WTC11 (cell line): ENCODE results near the gene PNPLA6. TPM values are rescaled to one million over a fixed set of nuclear protein-coding genes. Genes with fewer than 3 reads are reported as not detected.

Experiments used
- ATAC-seq: fragments of 200-7000 bp; cut with Tn5 transposase; 2 replicates; pipeline ENCODE4 v1.10.0; 2021; ENCODE audit warnings: mild to moderate bottlenecking, moderate library complexity
- CTCF ChIA-PET: fragments of 300-600 bp; sonication (Branson Sonifier 250); formaldehyde crosslinking; loops from one replicate; lab custom pipeline; 2021; ENCODE audit warnings: antibody characterized with exemption; lab: Charles Lee
- POLR2A ChIA-PET: fragments of 350-600 bp; sonication (Branson Sonifier 250); formaldehyde crosslinking; loops from one replicate; lab custom pipeline; 2021; ENCODE audit warnings: antibody characterized with exemption; lab: Charles Lee
- DNase-seq: peaks from one replicate; pipeline ENCODE4 v3.0.0; 2021; ENCODE audit warnings: low spot score
- H3K27ac Mint-ChIP-seq: 2 replicates; pipeline ENCODE4 v1.8.0; 2021; ENCODE audit warnings: mixed read lengths
- H3K27me3 Mint-ChIP-seq: 2 replicates; pipeline ENCODE4 v1.8.0; 2021; ENCODE audit warnings: low read depth, mild to moderate bottlenecking, moderate library complexity, mixed read lengths
- H3K36me3 Mint-ChIP-seq: 2 replicates; pipeline ENCODE4 v1.8.0; 2021; ENCODE audit warnings: mixed read lengths
- H3K4me1 Mint-ChIP-seq: 2 replicates; pipeline ENCODE4 v1.8.0; 2022; ENCODE audit warnings: mixed read lengths
- H3K4me3 Mint-ChIP-seq: 2 replicates; pipeline ENCODE4 v1.8.0; 2021; ENCODE audit warnings: mild to moderate bottlenecking, moderate library complexity, mixed read lengths
- H3K9me3 Mint-ChIP-seq: 2 replicates; pipeline ENCODE4 v1.8.0; 2021; ENCODE audit warnings: mixed read lengths
- HMGA2 ChIP-seq: fragments of 250-450 bp; sonication (Bioruptor Pico); IDR thresholded peaks from 2 replicates; pipeline ENCODE4 v1.4.0; 2021; ENCODE audit warnings: mild to moderate bottlenecking, moderate library complexity
- MXD4 ChIP-seq: fragments of 250-450 bp; sonication (Bioruptor Pico); IDR thresholded peaks from 2 replicates; pipeline ENCODE4 v1.8.0; 2021; ENCODE audit warnings: mild to moderate bottlenecking, moderate library complexity, borderline replicate concordance
- NR1H2 ChIP-seq: sonication (generic); formaldehyde crosslinking; IDR thresholded peaks from 2 replicates; pipeline ENCODE4 v1.9.0; 2021; ENCODE audit warnings: mild to moderate bottlenecking, moderate library complexity, missing genetic modification reagents
- ZNF121 ChIP-seq: sonication (generic); formaldehyde crosslinking; IDR thresholded peaks from 2 replicates; pipeline ENCODE4 v1.8.0; 2023; ENCODE audit warnings: missing genetic modification reagents
- ZNF396 ChIP-seq: fragments of 250-450 bp; sonication (Bioruptor Pico); IDR thresholded peaks from 2 replicates; pipeline ENCODE4 v1.8.0; 2021; ENCODE audit warnings: mild to moderate bottlenecking, moderate library complexity, borderline replicate concordance
- total RNA-seq: library from RNA; stranded (reverse); gene quantifications from 3 replicates; pipeline ENCODE4 v1.2.3, GENCODE V29; 2021
- TF ChIP-seq, protein P1 (sequence below): sonication (generic); formaldehyde crosslinking; IDR thresholded peaks from 2 replicates; pipeline ENCODE4 v1.8.0; 2023; ENCODE audit warnings: missing genetic modification reagents, mild to moderate bottlenecking, borderline replicate concordance
- TF ChIP-seq, protein P2 (sequence below): fragments of 250-450 bp; sonication (Bioruptor Pico); IDR thresholded peaks from 2 replicates; pipeline ENCODE4 v1.9.0; 2021; ENCODE audit warnings: mild to moderate bottlenecking
- TF ChIP-seq, protein P3 (sequence below): sonication (generic); formaldehyde crosslinking; IDR thresholded peaks from 2 replicates; pipeline ENCODE4 v1.8.1; 2022; ENCODE audit warnings: mild to moderate bottlenecking, missing genetic modification reagents, moderate library complexity, borderline replicate concordance
- TF ChIP-seq, protein P4 (sequence below): sonication (generic); formaldehyde crosslinking; conservative IDR thresholded peaks from 2 replicates; pipeline ENCODE4 v1.8.1; 2022; ENCODE audit warnings: mild to moderate bottlenecking, missing genetic modification reagents
- TF ChIP-seq, protein P5 (sequence below): fragments of 250-450 bp; sonication (Bioruptor Pico); IDR thresholded peaks from 2 replicates; pipeline ENCODE4 v1.9.0; 2021; ENCODE audit warnings: mild to moderate bottlenecking, borderline replicate concordance
- TF ChIP-seq, protein P6 (sequence below): sonication (generic); formaldehyde crosslinking; IDR thresholded peaks from 2 replicates; pipeline ENCODE4 v1.8.1; 2022; ENCODE audit warnings: mild to moderate bottlenecking, moderate library complexity, missing genetic modification reagents
- TF ChIP-seq, protein P7 (sequence below): sonication (generic); formaldehyde crosslinking; IDR thresholded peaks from 2 replicates; pipeline ENCODE4 v1.8.0; 2023; ENCODE audit warnings: mild to moderate bottlenecking, missing genetic modification reagents

Gene PNPLA6
- total RNA-seq, 1 experiment from 2014 or later = 149 TPM

DNA sequence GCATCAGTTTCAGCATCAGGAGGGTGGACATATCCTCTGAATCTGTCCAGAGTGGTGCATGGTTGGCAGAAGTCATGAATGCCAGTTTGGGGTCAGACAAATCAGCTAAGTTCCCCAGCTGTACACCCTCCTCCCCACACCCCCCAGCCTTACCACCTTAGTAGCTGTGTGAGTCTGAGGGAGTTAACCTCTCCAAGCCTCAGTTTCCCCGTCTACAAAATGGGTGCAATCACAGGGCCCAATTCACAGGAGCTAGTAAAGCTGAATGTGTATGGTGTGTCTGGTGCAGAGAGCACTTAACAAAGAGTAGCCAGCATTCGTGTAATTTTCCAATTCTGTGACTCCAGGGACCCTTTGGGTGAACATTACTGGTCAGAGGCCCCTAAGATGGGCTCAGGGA lies 33.0 kb upstream of the PNPLA6 start (continued):
- TF ChIP-seq, protein P1, sequence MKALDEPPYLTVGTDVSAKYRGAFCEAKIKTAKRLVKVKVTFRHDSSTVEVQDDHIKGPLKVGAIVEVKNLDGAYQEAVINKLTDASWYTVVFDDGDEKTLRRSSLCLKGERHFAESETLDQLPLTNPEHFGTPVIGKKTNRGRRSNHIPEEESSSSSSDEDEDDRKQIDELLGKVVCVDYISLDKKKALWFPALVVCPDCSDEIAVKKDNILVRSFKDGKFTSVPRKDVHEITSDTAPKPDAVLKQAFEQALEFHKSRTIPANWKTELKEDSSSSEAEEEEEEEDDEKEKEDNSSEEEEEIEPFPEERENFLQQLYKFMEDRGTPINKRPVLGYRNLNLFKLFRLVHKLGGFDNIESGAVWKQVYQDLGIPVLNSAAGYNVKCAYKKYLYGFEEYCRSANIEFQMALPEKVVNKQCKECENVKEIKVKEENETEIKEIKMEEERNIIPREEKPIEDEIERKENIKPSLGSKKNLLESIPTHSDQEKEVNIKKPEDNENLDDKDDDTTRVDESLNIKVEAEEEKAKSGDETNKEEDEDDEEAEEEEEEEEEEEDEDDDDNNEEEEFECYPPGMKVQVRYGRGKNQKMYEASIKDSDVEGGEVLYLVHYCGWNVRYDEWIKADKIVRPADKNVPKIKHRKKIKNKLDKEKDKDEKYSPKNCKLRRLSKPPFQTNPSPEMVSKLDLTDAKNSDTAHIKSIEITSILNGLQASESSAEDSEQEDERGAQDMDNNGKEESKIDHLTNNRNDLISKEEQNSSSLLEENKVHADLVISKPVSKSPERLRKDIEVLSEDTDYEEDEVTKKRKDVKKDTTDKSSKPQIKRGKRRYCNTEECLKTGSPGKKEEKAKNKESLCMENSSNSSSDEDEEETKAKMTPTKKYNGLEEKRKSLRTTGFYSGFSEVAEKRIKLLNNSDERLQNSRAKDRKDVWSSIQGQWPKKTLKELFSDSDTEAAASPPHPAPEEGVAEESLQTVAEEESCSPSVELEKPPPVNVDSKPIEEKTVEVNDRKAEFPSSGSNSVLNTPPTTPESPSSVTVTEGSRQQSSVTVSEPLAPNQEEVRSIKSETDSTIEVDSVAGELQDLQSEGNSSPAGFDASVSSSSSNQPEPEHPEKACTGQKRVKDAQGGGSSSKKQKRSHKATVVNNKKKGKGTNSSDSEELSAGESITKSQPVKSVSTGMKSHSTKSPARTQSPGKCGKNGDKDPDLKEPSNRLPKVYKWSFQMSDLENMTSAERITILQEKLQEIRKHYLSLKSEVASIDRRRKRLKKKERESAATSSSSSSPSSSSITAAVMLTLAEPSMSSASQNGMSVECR (CRISPR knock-in tag) = no peak
- no peak for TF ChIP-seq ZNF396 (CRISPR knock-in tag)

DNA sequence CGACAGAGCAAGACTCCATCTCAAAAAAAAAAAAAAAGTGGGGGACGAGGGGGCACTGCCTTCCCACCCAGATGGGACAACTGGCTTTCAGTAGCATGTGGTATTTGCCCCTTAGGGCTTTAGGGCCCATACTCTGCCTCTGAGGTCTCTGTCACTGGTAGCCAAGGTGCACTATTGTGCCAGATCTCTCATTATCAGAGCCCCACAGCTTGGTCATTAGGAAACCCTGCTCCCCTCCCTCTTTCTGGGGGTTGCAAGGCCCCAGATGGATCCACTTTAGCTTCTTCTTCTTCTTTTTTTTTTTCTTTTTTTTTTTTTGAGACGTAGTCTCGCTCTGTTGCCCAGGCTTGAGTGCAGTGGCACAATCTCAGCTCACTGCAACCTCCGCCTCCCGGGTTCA lies 30.8 kb upstream of the PNPLA6 start:
- ATAC-seq = no peak

More for the DNA sequence above, 30.8 kb upstream of the PNPLA6 start:
- Mint-ChIP-seq H3K4me1 (peaks cover 19% of the 10 kb centered on the region), H3K27me3 (peaks cover 55% of the 10 kb centered on the region), H3K4me3 (peak overlapping the region; percentile 67; the same call in 1 of the 2 replicates), H3K27ac (no peak overlapping the region), H3K36me3 (no peaks in the 10 kb centered on the region), H3K9me3 (no peaks in the 10 kb centered on the region)
- ChIA-PET POLR2A (interaction anchor here (0.7 kb wide), 1 partner anchor 18 kb away, joined by 3 read pairs; no protein-coding TSS in a partner anchor), CTCF (interaction anchor here (2.1 to 3.6 kb wide), 2 partner anchors 7 to 64 kb away, joined by 16 to 33 read pairs; a partner anchor contains a TSS)
- DNase-seq = no peak
- TF ChIP-seq, protein P2, sequence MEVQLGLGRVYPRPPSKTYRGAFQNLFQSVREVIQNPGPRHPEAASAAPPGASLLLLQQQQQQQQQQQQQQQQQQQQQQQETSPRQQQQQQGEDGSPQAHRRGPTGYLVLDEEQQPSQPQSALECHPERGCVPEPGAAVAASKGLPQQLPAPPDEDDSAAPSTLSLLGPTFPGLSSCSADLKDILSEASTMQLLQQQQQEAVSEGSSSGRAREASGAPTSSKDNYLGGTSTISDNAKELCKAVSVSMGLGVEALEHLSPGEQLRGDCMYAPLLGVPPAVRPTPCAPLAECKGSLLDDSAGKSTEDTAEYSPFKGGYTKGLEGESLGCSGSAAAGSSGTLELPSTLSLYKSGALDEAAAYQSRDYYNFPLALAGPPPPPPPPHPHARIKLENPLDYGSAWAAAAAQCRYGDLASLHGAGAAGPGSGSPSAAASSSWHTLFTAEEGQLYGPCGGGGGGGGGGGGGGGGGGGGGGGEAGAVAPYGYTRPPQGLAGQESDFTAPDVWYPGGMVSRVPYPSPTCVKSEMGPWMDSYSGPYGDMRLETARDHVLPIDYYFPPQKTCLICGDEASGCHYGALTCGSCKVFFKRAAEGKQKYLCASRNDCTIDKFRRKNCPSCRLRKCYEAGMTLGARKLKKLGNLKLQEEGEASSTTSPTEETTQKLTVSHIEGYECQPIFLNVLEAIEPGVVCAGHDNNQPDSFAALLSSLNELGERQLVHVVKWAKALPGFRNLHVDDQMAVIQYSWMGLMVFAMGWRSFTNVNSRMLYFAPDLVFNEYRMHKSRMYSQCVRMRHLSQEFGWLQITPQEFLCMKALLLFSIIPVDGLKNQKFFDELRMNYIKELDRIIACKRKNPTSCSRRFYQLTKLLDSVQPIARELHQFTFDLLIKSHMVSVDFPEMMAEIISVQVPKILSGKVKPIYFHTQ (CRISPR knock-in tag) = no peak
- no peak for TF ChIP-seq HMGA2 (CRISPR knock-in tag)
- TF ChIP-seq, protein P3, sequence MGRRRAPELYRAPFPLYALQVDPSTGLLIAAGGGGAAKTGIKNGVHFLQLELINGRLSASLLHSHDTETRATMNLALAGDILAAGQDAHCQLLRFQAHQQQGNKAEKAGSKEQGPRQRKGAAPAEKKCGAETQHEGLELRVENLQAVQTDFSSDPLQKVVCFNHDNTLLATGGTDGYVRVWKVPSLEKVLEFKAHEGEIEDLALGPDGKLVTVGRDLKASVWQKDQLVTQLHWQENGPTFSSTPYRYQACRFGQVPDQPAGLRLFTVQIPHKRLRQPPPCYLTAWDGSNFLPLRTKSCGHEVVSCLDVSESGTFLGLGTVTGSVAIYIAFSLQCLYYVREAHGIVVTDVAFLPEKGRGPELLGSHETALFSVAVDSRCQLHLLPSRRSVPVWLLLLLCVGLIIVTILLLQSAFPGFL (CRISPR knock-in tag) = no peak
- TF ChIP-seq MXD4 (CRISPR knock-in tag) = no peak
- TF ChIP-seq, protein P4, sequence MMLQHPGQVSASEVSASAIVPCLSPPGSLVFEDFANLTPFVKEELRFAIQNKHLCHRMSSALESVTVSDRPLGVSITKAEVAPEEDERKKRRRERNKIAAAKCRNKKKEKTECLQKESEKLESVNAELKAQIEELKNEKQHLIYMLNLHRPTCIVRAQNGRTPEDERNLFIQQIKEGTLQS (CRISPR knock-in tag) = no peak
- TF ChIP-seq ZNF121 (CRISPR knock-in tag) = no peak
- TF ChIP-seq NR1H2 (CRISPR knock-in tag) = no peak
- TF ChIP-seq, protein P5, sequence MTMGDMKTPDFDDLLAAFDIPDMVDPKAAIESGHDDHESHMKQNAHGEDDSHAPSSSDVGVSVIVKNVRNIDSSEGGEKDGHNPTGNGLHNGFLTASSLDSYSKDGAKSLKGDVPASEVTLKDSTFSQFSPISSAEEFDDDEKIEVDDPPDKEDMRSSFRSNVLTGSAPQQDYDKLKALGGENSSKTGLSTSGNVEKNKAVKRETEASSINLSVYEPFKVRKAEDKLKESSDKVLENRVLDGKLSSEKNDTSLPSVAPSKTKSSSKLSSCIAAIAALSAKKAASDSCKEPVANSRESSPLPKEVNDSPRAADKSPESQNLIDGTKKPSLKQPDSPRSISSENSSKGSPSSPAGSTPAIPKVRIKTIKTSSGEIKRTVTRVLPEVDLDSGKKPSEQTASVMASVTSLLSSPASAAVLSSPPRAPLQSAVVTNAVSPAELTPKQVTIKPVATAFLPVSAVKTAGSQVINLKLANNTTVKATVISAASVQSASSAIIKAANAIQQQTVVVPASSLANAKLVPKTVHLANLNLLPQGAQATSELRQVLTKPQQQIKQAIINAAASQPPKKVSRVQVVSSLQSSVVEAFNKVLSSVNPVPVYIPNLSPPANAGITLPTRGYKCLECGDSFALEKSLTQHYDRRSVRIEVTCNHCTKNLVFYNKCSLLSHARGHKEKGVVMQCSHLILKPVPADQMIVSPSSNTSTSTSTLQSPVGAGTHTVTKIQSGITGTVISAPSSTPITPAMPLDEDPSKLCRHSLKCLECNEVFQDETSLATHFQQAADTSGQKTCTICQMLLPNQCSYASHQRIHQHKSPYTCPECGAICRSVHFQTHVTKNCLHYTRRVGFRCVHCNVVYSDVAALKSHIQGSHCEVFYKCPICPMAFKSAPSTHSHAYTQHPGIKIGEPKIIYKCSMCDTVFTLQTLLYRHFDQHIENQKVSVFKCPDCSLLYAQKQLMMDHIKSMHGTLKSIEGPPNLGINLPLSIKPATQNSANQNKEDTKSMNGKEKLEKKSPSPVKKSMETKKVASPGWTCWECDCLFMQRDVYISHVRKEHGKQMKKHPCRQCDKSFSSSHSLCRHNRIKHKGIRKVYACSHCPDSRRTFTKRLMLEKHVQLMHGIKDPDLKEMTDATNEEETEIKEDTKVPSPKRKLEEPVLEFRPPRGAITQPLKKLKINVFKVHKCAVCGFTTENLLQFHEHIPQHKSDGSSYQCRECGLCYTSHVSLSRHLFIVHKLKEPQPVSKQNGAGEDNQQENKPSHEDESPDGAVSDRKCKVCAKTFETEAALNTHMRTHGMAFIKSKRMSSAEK (CRISPR knock-in tag) = no peak
- TF ChIP-seq, protein P6, sequence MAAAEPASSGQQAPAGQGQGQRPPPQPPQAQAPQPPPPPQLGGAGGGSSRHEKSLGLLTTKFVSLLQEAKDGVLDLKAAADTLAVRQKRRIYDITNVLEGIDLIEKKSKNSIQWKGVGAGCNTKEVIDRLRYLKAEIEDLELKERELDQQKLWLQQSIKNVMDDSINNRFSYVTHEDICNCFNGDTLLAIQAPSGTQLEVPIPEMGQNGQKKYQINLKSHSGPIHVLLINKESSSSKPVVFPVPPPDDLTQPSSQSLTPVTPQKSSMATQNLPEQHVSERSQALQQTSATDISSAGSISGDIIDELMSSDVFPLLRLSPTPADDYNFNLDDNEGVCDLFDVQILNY = no peak
- TF ChIP-seq, protein P7, sequence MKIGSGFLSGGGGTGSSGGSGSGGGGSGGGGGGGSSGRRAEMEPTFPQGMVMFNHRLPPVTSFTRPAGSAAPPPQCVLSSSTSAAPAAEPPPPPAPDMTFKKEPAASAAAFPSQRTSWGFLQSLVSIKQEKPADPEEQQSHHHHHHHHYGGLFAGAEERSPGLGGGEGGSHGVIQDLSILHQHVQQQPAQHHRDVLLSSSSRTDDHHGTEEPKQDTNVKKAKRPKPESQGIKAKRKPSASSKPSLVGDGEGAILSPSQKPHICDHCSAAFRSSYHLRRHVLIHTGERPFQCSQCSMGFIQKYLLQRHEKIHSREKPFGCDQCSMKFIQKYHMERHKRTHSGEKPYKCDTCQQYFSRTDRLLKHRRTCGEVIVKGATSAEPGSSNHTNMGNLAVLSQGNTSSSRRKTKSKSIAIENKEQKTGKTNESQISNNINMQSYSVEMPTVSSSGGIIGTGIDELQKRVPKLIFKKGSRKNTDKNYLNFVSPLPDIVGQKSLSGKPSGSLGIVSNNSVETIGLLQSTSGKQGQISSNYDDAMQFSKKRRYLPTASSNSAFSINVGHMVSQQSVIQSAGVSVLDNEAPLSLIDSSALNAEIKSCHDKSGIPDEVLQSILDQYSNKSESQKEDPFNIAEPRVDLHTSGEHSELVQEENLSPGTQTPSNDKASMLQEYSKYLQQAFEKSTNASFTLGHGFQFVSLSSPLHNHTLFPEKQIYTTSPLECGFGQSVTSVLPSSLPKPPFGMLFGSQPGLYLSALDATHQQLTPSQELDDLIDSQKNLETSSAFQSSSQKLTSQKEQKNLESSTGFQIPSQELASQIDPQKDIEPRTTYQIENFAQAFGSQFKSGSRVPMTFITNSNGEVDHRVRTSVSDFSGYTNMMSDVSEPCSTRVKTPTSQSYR (CRISPR knock-in tag) = no peak
- TF ChIP-seq, all 79 proteins: peak for 0
